K562 (cell line): Measurements from ENCODE around the gene PLEKHA6. TPM values are rescaled to one million over a fixed set of nuclear protein-coding genes. Genes with fewer than 3 reads are reported as not detected.

Experiments used
- ARNT ChIP-seq, 2 experiments: fragments of 450-650 bp; IDR thresholded peaks; 2 replicates each; pipeline ENCODE4 v1.6.1; 2016; ENCODE audit warnings: mild to moderate bottlenecking in 1 of 2
- EGR1 ChIP-seq: fragments of 450-650 bp; conservative IDR thresholded peaks from 2 replicates; pipeline ENCODE4 v1.6.1; 2017; ENCODE audit warnings: mild to moderate bottlenecking
- EHMT2 ChIP-seq: fragments of 450-650 bp; IDR thresholded peaks from 2 replicates; pipeline ENCODE4 v1.6.1; 2018; ENCODE audit warnings: antibody characterized with exemption
- HDGF ChIP-seq: fragments of 450-650 bp; IDR thresholded peaks from 2 replicates; pipeline ENCODE4 v1.6.1; 2016
- HEY1 ChIP-seq: fragments of 250-450 bp; sonication (Bioruptor Pico); IDR thresholded peaks from 2 replicates; pipeline ENCODE4 v1.5.0; 2020; ENCODE audit warnings: mild to moderate bottlenecking, moderate library complexity, borderline replicate concordance
- KAT8 ChIP-seq: fragments of 450-650 bp; IDR thresholded peaks from 2 replicates; pipeline ENCODE4 v1.6.1; 2016; ENCODE audit warnings: low read depth, mild to moderate bottlenecking
- LCOR ChIP-seq: sonication (generic); formaldehyde crosslinking; IDR thresholded peaks from 2 replicates; pipeline ENCODE4 v1.8.0; 2022; ENCODE audit warnings: mild to moderate bottlenecking, missing genetic modification reagents
- NFRKB ChIP-seq: fragments of 450-650 bp; IDR thresholded peaks from 2 replicates; pipeline ENCODE4 v1.6.1; 2016; ENCODE audit warnings: low read depth
- SMC3 ChIP-seq: conservative IDR thresholded peaks from 2 replicates; pipeline ENCODE4 v1.6.1; 2011; ENCODE audit warnings: low read depth, low read length, improper control_type of control experiment; ENCODE audit not compliant: insufficient read depth
- STAT6 ChIP-seq: sonication (generic); formaldehyde crosslinking; IDR thresholded peaks from 2 replicates; pipeline ENCODE4 v1.8.1; 2023; ENCODE audit warnings: mild to moderate bottlenecking, missing genetic modification reagents
- TEAD1 ChIP-seq, 2 experiments: fragments of 450-650 bp in 1 of 2; sonication (generic) in 1 of 2; formaldehyde crosslinking; IDR thresholded peaks; 2 replicates each; pipeline versions ENCODE4 v1.4.0 to v1.8.0; 2020 to 2022; ENCODE audit warnings: mild to moderate bottlenecking in 2 of 2, missing genetic modification reagents in 1 of 2
- UBTF ChIP-seq, 2 experiments: IDR thresholded peaks; 2 replicates each; pipeline ENCODE4 v1.6.1; 2012; ENCODE audit warnings: improper control_type of control experiment in 2 of 2, low read depth in 2 of 2, low read length in 2 of 2, borderline replicate concordance in 1 of 2
- ZKSCAN1 ChIP-seq: fragments of 150-350 bp; IDR thresholded peaks from 2 replicates; pipeline ENCODE4 v1.6.1; 2016; ENCODE audit warnings: low read depth, low read length
- ZNF75A ChIP-seq: fragments of 450-650 bp; formaldehyde crosslinking; IDR thresholded peaks from 2 replicates; pipeline ENCODE4 v1.4.0; 2020; ENCODE audit warnings: mild to moderate bottlenecking
- polyA plus RNA-seq, 8 experiments: library from polyadenylated mRNA; depleted of rRNA in 4 of 8; stranded (reverse) in 5 of 8; unstranded in 3 of 8; fragments of >200 nt; fragmentation: Nextera tagmentation in 2 of 8; fragmentation: Illumina TruSeq in 1 of 8; extraction: Ambion mirVana in 2 of 8; extraction: Trizol in 1 of 8; gene quantifications; 2 replicates each; pipeline versions ENCODE4 v1.2.1 to v1.2.3, GENCODE V29; 2011 to 2014; ENCODE audit warnings: inconsistent platforms in 1 of 8, missing spikeins in 1 of 8
- total RNA-seq, 7 experiments: library from RNA; depleted of rRNA in 6 of 7; stranded (reverse); fragments of >200 nt in 6 of 7; fragmentation: Illumina TruSeq in 2 of 7; extraction: Trizol in 2 of 7; gene quantifications; 2 replicates each; pipeline versions ENCODE4 v1.2.1 to v1.2.3, GENCODE V29; 2011 to 2021; ENCODE audit warnings: low replicate concordance in 1 of 7
- TF ChIP-seq, protein P1 (sequence below): sonication (generic); IDR thresholded peaks from 2 replicates; pipeline ENCODE4 v1.6.1; 2016
- TF ChIP-seq, protein P2 (sequence below): fragments of 250-450 bp; sonication (Bioruptor Pico); IDR thresholded peaks from 2 replicates; pipeline ENCODE4 v1.4.0; 2020; ENCODE audit warnings: mild to moderate bottlenecking, moderate library complexity, borderline replicate concordance
- TF ChIP-seq, protein P3 (sequence below): IDR thresholded peaks from 3 replicates; pipeline ENCODE4 v1.6.1; 2011; ENCODE audit warnings: borderline replicate concordance, mild to moderate bottlenecking; ENCODE audit not compliant: insufficient read length, insufficient read depth

PLEKHA6 gene
- total and polyA plus RNA-seq, 9 of the 15 experiments (the other 6 are each of a cell fraction or from before 2014, with no cell fraction given), result under 0.01 to 0.33 (median 0.01) TPM; not detected in 4

- TF ChIP-seq, protein P1, sequence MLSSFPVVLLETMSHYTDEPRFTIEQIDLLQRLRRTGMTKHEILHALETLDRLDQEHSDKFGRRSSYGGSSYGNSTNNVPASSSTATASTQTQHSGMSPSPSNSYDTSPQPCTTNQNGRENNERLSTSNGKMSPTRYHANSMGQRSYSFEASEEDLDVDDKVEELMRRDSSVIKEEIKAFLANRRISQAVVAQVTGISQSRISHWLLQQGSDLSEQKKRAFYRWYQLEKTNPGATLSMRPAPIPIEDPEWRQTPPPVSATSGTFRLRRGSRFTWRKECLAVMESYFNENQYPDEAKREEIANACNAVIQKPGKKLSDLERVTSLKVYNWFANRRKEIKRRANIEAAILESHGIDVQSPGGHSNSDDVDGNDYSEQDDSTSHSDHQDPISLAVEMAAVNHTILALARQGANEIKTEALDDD, result no peak
- TF ChIP-seq UBTF (IDR thresholded peaks at IDR 0.05; ENCODE audit: borderline replicate concordance in 1 of 2, low read depth in 2 of 2, low read length in 2 of 2), result 0 out of 4 replicates have a peak, but pooled peaks of 1 of the 2 experiments have one; percentile 26
- 0 out of 4 replicates have a peak, but pooled peaks of 1 of the 2 experiments have one; percentile 39 for TF ChIP-seq TEAD1 (CRISPR knock-in tag; IDR thresholded peaks at IDR 0.05)
- no peak for TF ChIP-seq ZNF75A
- TF ChIP-seq EGR1, result no peak
- no peak for TF ChIP-seq EHMT2
- TF ChIP-seq STAT6, result no peak
- TF ChIP-seq HDGF, result no peak
- TF ChIP-seq HEY1 (CRISPR knock-in tag), result no peak
- TF ChIP-seq, protein P2, sequence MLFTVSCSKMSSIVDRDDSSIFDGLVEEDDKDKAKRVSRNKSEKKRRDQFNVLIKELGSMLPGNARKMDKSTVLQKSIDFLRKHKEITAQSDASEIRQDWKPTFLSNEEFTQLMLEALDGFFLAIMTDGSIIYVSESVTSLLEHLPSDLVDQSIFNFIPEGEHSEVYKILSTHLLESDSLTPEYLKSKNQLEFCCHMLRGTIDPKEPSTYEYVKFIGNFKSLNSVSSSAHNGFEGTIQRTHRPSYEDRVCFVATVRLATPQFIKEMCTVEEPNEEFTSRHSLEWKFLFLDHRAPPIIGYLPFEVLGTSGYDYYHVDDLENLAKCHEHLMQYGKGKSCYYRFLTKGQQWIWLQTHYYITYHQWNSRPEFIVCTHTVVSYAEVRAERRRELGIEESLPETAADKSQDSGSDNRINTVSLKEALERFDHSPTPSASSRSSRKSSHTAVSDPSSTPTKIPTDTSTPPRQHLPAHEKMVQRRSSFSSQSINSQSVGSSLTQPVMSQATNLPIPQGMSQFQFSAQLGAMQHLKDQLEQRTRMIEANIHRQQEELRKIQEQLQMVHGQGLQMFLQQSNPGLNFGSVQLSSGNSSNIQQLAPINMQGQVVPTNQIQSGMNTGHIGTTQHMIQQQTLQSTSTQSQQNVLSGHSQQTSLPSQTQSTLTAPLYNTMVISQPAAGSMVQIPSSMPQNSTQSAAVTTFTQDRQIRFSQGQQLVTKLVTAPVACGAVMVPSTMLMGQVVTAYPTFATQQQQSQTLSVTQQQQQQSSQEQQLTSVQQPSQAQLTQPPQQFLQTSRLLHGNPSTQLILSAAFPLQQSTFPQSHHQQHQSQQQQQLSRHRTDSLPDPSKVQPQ, result no peak
- TF ChIP-seq SMC3, result peak; percentile 64; the same call in 1 of the 2 replicates
- TF ChIP-seq, protein P3, sequence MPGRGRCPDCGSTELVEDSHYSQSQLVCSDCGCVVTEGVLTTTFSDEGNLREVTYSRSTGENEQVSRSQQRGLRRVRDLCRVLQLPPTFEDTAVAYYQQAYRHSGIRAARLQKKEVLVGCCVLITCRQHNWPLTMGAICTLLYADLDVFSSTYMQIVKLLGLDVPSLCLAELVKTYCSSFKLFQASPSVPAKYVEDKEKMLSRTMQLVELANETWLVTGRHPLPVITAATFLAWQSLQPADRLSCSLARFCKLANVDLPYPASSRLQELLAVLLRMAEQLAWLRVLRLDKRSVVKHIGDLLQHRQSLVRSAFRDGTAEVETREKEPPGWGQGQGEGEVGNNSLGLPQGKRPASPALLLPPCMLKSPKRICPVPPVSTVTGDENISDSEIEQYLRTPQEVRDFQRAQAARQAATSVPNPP, result no peak
- no peak for TF ChIP-seq NFRKB
- TF ChIP-seq ZKSCAN1, result no peak
- no peak for TF ChIP-seq KAT8
- no peak for TF ChIP-seq ARNT (IDR thresholded peaks at IDR 0.05)
- no peak for TF ChIP-seq LCOR (CRISPR knock-in tag)
Observed at GRCh38 chr1:204258213-204259115, 101.3 kb downstream of the PLEKHA6 start (continued).
